Measurements from ENCODE around the gene ABCA4.

The ABCA4 gene

DNA sequence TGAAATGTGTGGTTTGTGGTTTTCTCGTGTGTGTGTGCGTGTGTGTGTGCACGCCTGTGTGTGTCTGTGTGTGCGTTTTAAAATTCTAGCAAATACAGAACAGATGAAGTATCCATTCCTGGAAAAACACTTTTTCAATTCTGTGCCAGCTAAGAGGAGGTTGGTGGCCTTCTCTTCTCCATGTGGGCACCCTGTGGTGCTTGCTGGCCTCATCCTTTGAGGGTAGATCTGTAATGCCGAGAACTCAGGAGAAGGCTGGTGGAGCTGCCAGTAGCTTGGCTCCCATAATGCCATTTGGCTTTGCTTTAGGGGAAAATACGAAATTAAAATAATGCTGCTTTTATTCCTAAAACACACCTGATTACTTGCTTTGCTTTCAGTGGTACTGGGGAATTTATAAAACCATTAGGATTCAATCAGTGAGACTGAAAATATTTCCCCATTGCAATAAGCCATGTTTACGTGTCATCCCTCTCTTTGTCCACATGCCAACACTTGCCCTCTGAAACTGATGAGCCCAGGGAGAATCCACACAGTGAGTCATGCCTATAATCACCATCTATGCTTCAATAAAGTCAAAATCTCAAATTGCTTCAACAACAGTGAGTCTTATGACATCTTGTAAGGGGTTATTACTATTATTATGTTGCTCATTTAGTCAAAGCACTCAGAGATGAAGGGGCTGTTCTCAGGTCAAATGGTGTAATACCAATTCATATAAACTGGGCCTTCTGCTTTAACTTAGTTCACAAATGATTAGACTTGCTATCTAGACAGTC, 39.2 kb downstream of the ABCA4 start:
- TF ChIP-seq, protein P1, sequence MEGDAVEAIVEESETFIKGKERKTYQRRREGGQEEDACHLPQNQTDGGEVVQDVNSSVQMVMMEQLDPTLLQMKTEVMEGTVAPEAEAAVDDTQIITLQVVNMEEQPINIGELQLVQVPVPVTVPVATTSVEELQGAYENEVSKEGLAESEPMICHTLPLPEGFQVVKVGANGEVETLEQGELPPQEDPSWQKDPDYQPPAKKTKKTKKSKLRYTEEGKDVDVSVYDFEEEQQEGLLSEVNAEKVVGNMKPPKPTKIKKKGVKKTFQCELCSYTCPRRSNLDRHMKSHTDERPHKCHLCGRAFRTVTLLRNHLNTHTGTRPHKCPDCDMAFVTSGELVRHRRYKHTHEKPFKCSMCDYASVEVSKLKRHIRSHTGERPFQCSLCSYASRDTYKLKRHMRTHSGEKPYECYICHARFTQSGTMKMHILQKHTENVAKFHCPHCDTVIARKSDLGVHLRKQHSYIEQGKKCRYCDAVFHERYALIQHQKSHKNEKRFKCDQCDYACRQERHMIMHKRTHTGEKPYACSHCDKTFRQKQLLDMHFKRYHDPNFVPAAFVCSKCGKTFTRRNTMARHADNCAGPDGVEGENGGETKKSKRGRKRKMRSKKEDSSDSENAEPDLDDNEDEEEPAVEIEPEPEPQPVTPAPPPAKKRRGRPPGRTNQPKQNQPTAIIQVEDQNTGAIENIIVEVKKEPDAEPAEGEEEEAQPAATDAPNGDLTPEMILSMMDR (IDR thresholded peaks at IDR 0.05; ENCODE audit: borderline replicate concordance, insufficient read depth, low read depth, low read length) = no peak
- no peak overlapping the region for H3K4me3 ChIP-seq (ENCODE audit: low read depth, low read length)

DNA sequence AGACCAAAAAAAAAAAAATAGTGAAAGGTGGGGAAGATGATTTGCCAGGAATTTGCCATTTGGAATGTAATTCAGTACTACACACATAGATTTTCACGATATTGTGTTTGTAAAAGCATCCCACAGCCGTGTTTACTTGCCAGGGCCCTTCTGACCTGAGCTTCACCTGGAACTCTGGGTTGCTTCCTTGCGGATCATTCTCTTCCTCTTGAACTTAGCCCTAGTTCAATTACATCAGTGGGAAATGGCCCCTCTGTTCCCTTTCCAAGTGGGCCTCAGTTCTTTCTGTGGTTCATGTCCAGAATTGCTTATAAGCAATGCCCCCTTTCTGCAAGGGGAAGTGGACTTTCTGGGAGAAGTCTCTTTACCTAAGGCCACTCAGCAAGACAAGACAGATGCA, 41.0 kb downstream of the ABCA4 start:
- no peak overlapping the region for H3K4me3 ChIP-seq (ENCODE audit: low read depth, low read length)
- TF ChIP-seq, protein P1 (IDR thresholded peaks at IDR 0.05; ENCODE audit: borderline replicate concordance, insufficient read depth, low read depth, low read length) = no peak

DNA sequence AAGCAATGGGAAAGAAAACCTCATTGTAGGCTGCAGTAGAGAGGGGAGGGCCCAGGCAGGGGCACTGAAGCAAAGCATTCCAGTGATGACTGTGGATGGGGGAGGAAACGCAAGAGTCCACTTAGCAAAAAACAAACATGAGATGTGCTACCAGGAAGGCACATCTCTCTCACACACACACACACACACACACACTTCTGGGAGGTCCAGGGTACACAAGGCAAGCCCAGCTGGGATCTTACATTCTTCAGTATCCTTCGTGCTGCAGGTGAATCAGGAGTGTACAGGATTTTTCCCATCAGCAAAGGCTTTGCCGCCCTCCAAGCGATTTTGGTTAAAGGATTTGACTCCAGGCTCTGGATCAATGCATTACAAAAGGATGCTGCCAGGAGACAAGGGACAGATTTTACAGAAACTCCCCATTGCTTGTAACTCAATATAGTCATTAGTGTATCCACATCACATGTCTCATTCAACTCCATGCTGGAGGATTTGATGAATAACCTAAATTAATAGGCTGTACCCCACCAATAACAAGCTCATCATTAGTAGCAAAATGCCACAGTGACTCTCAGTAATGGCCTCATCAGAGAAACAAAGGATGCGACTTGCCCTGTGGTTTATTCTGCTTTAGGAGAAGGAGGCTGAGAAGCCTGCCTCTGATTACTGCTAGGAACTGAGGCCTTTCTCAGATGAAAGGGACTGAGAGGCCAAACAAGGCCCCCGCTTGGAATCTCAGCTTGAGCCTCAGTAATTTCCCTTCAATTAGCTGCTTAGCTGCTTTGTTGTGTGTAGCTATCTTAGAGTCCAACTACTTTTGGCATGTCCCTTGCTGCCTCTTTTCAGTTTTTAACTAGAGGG, 41.6 kb downstream of the ABCA4 start:
- no peak overlapping the region for H3K4me3 ChIP-seq (ENCODE audit: low read depth, low read length)
- TF ChIP-seq, protein P1 (IDR thresholded peaks at IDR 0.05; ENCODE audit: borderline replicate concordance, insufficient read depth, low read depth, low read length) = no peak

DNA sequence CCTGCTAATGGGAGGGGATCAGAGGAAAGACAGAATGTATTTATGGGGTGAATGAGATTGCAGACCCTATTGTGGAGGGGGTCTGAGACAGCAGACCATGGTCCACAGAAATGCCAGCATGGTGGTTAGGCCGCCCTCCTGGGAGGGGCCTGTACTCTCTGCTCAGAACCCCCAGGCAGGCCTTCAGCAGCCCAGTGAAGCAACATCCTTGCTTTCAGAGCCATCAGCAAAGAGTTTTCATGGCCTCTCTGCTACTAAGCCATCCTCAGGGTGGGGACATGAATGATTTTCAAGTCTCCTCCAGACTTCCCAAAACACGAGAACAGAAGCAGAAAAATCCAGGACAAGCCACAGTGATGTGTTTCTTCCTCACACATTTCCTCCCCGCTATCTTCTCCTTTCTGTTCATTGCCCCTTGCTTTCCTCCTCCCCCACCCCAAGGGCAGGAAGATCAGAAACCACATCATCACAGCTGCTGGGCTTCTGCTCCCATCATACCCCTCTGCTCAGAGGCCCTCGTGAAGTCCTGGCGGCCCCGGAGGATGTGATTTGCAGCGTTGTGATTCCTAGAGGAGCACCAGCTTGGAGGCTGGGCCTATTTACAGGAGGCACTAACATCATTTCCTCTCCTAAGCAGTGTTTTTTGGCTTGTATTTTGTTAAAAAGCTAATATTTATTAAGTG, 48.0 kb downstream of the ABCA4 start:
- no peak overlapping the region for H3K4me3 ChIP-seq (ENCODE audit: low read depth, low read length)
- TF ChIP-seq, protein P1 (IDR thresholded peaks at IDR 0.05; ENCODE audit: borderline replicate concordance, insufficient read depth, low read depth, low read length) = no peak

DNA sequence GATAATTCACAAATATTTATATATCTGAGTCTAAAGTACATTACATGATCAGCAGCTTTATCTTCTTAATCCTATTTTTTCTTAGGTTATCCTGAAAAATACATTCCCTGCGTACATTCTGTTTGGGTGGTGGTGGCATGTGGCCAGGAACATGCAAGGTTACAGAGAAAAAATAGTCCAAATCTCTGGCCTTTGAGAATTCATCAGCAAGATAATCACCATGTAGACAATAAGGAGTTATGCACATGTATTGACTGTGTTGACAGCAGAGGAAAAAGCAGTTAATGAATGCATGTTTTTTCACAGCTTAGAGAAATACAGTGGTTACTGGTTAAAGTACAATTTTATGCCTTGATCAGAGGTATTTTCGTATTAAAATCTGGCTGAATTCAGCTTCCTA, 49.0 kb downstream of the ABCA4 start:
- TF ChIP-seq, protein P1 (IDR thresholded peaks at IDR 0.05; ENCODE audit: borderline replicate concordance, insufficient read depth, low read depth, low read length) = no peak
- H3K4me3 ChIP-seq (ENCODE audit: low read depth, low read length) = no peak overlapping the region

DNA sequence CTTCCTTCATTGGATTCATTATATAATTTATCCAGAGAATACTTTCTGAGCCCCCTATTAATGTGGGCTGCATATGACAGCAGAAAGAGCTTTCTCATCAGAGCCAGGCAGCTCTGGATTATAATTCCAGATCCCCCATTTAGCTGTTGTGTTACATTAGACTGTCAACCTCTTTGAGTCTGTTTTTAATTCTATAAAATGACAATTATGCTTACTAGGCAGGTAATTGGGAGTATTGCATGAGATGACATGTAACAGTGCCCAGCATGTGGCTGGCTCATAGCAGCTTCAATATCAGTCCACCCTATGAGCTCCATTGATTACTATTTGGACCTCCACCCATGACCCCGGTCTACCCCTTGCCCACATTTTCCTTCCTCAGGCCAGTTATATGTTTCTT, 49.6 kb downstream of the ABCA4 start:
- TF ChIP-seq, protein P1 (IDR thresholded peaks at IDR 0.05; ENCODE audit: borderline replicate concordance, insufficient read depth, low read depth, low read length) = no peak
- no peak overlapping the region for H3K4me3 ChIP-seq (ENCODE audit: low read depth, low read length)
